Thoracic aorta (tissue), 2 donors: ENCODE results near the gene SREBF1. TPM values are rescaled to one million over a fixed set of nuclear protein-coding genes. Genes with fewer than 3 reads are reported as not detected.

Experiments used
- ATAC-seq: fragments of 150-250 bp; one replicate; pipeline ENCODE4 v1.8.0; 2017; ENCODE audit warnings: low read depth; ENCODE audit not compliant: insufficient number of reproducible peaks, low FRiP score
- DNase-seq: peaks from one replicate; pipeline ENCODE4 v3.0.0-alpha.2; 2020; ENCODE audit warnings: low spot score
- H3K27ac ChIP-seq, 2 donors: fragments of 200-600 bp; sonication (generic); 1 replicate in 1 of 2; 2 replicates in 1 of 2; pipeline ENCODE4 v1.5.1; 2016; ENCODE audit warnings: mild to moderate bottlenecking in 2 of 2, moderate library complexity in 2 of 2
- H3K27me3 ChIP-seq: fragments of 200-600 bp; sonication (generic); replicated peaks from 2 replicates; pipeline ENCODE4 v1.6.0; 2016; ENCODE audit warnings: mild to moderate bottlenecking; ENCODE audit not compliant: insufficient read depth
- H3K36me3 ChIP-seq: fragments of 200-600 bp; sonication (generic); one replicate; pipeline ENCODE4 v1.5.1; 2016
- H3K4me1 ChIP-seq, 2 donors: fragments of 200-600 bp; sonication (generic); 1 replicate in 1 of 2; 2 replicates in 1 of 2; pipeline versions ENCODE4 v1.5.1 to v1.6.0; 2016; ENCODE audit warnings: low read depth in 2 of 2, mild to moderate bottlenecking in 1 of 2; ENCODE audit not compliant: control insufficient read depth in 1 of 2
- H3K4me3 ChIP-seq: fragments of 200-600 bp; sonication (generic); 2 replicates; pipeline ENCODE4 v1.5.1; 2016; ENCODE audit warnings: mild to moderate bottlenecking
- H3K9me3 ChIP-seq: fragments of 200-600 bp; sonication (generic); 2 replicates; pipeline ENCODE4 v1.5.1; 2016
- total RNA-seq, 2 donors: library from RNA; depleted of rRNA; stranded (reverse); fragments of >200 nt; gene quantifications; one replicate each; pipeline versions ENCODE4 v1.1.0 to v1.2.3, GENCODE V29; 2016
- TF ChIP-seq, protein P1 (sequence below): fragments of 200-600 bp; sonication (generic); IDR thresholded peaks from one replicate; pipeline ENCODE4 v1.5.1; 2019; ENCODE audit warnings: antibody characterized with exemption

SREBF1 gene
- total RNA-seq, 2 donors from 2014 or later: 56.2 to 64.2 TPM

DNA sequence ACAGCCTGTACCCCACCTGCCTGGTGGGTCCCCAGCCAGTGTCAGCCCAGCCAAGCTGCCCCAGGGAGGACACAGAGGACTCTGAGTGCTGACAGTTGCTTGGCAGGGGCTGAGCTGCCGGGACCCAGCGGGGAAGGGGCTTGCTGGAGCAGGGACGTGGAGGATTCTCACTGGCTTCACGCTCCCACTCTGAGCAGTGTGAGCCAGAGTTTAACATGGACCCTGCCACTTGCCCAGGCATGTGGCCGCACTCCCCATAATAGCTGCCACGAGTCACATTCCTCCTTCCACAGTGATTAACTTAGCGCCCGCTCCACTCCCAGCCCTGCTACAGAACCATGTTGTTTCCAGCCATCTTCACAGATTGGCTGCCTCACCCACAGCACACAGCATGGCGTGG lies 31.2 kb downstream of the SREBF1 start:
- no peak overlapping the region for H3K27ac ChIP-seq
- ATAC-seq: no peak
- H3K4me1 ChIP-seq: peaks cover 0 to 4% of the 10 kb centered on the region in 2 donors
- no peak overlapping the region for H3K4me3 ChIP-seq
- DNase-seq: no peak
- peaks cover 10% of the 10 kb centered on the region for H3K36me3 ChIP-seq
- no peaks in the 10 kb centered on the region for H3K9me3 ChIP-seq
- H3K27me3 ChIP-seq: no peaks in the 10 kb centered on the region
- TF ChIP-seq, protein P1, sequence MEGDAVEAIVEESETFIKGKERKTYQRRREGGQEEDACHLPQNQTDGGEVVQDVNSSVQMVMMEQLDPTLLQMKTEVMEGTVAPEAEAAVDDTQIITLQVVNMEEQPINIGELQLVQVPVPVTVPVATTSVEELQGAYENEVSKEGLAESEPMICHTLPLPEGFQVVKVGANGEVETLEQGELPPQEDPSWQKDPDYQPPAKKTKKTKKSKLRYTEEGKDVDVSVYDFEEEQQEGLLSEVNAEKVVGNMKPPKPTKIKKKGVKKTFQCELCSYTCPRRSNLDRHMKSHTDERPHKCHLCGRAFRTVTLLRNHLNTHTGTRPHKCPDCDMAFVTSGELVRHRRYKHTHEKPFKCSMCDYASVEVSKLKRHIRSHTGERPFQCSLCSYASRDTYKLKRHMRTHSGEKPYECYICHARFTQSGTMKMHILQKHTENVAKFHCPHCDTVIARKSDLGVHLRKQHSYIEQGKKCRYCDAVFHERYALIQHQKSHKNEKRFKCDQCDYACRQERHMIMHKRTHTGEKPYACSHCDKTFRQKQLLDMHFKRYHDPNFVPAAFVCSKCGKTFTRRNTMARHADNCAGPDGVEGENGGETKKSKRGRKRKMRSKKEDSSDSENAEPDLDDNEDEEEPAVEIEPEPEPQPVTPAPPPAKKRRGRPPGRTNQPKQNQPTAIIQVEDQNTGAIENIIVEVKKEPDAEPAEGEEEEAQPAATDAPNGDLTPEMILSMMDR: no peak

DNA sequence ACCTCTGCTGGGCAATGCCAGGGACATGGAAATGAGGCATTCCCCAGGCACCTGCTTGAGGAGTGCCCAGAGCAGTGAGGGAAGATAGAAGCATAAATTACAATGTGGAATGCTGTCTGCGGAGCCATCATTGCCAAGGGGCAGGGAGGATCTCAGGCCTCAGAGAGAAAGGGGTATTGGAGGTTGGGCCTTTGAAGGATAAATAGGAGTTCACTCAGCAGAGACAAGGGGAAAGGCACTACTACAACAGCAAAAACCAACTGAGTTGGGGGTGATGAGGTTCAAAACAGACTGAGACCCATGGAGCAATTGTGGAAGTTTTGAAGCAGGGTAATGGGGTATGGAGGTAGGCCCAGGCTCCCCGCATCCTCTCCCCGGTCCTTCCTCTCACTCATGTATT lies 32.8 kb downstream of the SREBF1 start:
- Histone ChIP-seq H3K27ac (no peak overlapping the region), H3K4me3 (no peak overlapping the region), H3K36me3 (peaks cover 10% of the 10 kb centered on the region), H3K27me3 (no peaks in the 10 kb centered on the region), H3K9me3 (no peaks in the 10 kb centered on the region), H3K4me1 (no peaks in the 10 kb centered on the region)
- TF ChIP-seq, protein P1: no peak
- ATAC-seq (no peak), DNase-seq (no peak)

DNA sequence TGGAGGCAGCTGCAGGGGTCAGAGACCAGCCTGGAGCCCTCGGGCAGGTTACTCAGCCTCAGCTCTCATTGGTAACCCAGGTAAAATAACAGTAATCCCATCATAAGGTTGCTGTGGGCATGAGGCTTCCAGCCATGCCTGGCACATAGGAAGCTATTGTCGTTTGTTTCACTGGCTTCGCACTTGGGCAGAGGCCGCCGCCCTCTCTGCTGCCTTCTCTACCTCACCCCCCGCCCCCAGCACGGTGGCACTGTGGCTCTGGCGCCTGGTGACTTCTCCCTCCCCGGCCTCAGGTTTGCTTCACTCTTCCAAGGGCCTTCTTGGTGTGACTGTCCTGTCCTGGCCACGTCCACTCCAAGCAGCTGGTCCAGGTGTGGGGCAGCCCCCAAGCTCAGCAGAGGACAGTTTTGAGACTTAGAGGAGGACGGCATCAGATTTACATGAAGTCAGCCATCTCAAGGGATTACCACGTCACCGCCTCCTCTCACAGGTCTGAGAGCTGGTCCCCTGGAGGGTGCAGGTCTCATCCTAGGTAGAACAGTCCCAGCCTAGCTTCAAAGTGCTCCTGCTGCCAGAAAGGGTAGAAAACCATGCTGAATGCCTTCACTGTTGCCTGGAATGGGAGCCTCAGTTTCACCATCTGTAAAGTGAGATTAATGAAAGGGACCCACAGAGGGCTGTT lies 34.8 kb downstream of the SREBF1 start:
- H3K4me1 ChIP-seq: no peaks in the 10 kb centered on the region
- ATAC-seq (no peak), DNase-seq (no peak)
- H3K36me3 ChIP-seq: peaks cover 15% of the 10 kb centered on the region
- no peak overlapping the region for H3K4me3 ChIP-seq
- TF ChIP-seq, protein P1: no peak
- no peaks in the 10 kb centered on the region for H3K27me3 ChIP-seq
- H3K9me3 ChIP-seq: no peaks in the 10 kb centered on the region
- H3K27ac ChIP-seq: no peak overlapping the region

DNA sequence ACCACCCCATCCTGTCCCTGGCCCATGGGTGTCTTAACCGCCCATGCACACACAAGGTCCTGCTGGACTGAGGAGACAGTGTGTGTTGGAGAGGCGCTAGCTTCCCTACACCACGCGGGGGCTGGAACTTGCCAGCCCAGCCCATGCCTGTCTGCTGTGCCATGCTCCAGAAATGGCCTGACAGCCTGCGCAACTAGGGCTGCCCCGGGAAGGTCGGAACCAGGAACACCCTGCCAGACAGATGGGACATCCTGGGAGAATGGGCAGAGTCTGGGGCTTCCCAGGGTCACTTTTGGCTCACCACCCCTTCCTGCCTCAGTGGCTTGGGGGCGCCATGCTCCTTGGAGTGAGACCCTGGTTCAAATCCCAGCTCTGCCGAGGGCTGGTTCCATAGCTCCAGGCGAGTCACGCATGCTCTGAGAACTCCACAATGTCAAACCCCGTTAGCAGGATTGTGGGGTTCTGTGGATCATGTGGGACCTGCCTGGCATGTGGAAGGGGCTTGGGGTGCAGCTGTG lies 36.2 kb downstream of the SREBF1 start:
- Histone ChIP-seq H3K36me3 (peaks cover 15% of the 10 kb centered on the region), H3K9me3 (no peaks in the 10 kb centered on the region), H3K27ac (no peak overlapping the region), H3K4me3 (no peak overlapping the region), H3K27me3 (no peaks in the 10 kb centered on the region), H3K4me1 (no peaks in the 10 kb centered on the region)
- TF ChIP-seq, protein P1: no peak
- no peak for ATAC-seq
- no peak for DNase-seq

DNA sequence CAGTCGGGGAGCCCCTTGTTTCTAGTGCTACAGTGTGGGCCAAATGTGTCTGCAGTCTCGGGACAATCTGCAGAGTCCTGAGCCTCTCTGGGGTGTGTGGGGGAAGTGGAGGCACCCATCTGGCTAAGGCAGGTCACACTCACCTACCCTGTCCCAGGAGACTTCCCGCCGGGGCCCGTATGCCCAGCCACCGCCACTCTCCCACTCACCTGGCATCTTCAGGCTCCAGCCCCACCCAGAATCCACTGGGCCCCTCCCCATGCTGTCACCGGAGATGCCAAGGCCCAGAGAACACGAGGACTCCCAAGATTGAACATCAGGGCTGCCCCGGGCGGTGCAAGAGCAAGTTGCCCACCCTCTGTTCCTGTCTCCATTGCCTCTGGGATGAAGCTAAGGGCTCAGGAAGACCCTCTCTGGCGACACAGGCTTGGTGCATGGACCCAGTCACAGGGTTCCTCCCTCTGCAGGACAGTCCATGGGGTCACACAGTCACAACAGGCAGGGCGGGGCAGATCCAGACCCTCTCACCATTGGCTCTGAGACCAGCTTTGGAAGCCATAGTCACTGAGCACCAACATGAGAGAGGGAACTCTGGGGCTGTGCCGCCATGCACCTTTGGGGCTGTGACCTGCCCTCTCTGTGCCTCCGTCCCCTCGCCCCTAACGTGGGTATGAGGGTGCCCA lies 38.1 kb downstream of the SREBF1 start:
- ATAC-seq (no peak), DNase-seq (no peak)
- Histone ChIP-seq H3K4me3 (no peak overlapping the region), H3K36me3 (peaks cover 9% of the 10 kb centered on the region), H3K27me3 (no peaks in the 10 kb centered on the region), H3K9me3 (no peaks in the 10 kb centered on the region), H3K4me1 (no peaks in the 10 kb centered on the region), H3K27ac (no peak overlapping the region)
- TF ChIP-seq, protein P1: no peak
